Keratinocyte (primary cell): ENCODE data around the gene MAPK14. TPM values are rescaled to one million over a fixed set of nuclear protein-coding genes. Genes with fewer than 3 reads are reported as not detected.

Experiments used
- DNase-seq: peaks from one replicate; pipeline ENCODE4 v3.0.0-alpha.2; 2011; ENCODE audit warnings: low read depth, missing footprints, low spot score
- FAIRE-seq: peaks from 2 replicates; lab custom pipeline; 2011; peaks lifted over from hg19 to GRCh38; lab: Jason Lieb, UNC
- H2AFZ ChIP-seq: 2 replicates; pipeline ENCODE4 v1.6.0; 2012; ENCODE audit warnings: low read length, control low read depth, inconsistent platforms; ENCODE audit not compliant: control insufficient read depth
- H3K27ac ChIP-seq: 2 replicates; pipeline ENCODE4 v1.5.1; 2011; ENCODE audit warnings: low read length; ENCODE audit not compliant: control insufficient read depth, insufficient read depth
- H3K27me3 ChIP-seq: 3 replicates; pipeline ENCODE4 v1.6.0; 2011; ENCODE audit warnings: low read length; ENCODE audit not compliant: control insufficient read depth, insufficient read depth; ENCODE audit errors: extremely low read depth
- H3K36me3 ChIP-seq, 2 experiments: 2 replicates in 1 of 2; 3 replicates in 1 of 2; pipeline ENCODE4 v1.5.1; 2011; ENCODE audit warnings: low read length in 2 of 2, mild to moderate bottlenecking in 1 of 2; ENCODE audit not compliant: control insufficient read depth in 2 of 2, insufficient read depth in 2 of 2; ENCODE audit errors: extremely low read depth in 1 of 2
- H3K4me1 ChIP-seq: 3 replicates; pipeline ENCODE4 v1.5.1; 2011; ENCODE audit warnings: low read length; ENCODE audit not compliant: control insufficient read depth, insufficient read depth; ENCODE audit errors: extremely low read depth
- H3K4me2 ChIP-seq: 3 replicates; pipeline ENCODE4 v1.6.0; 2011; ENCODE audit warnings: low read depth, low read length; ENCODE audit not compliant: control insufficient read depth, insufficient read depth; ENCODE audit errors: extremely low read depth
- H3K4me3 ChIP-seq, 3 experiments: fragments of 200-600 bp in 1 of 3; sonication (generic) in 1 of 3; 2 replicates in 2 of 3; 3 replicates in 1 of 3; pipeline ENCODE4 v1.5.1; 2011 to 2016; ENCODE audit warnings: low read length in 3 of 3, mild to moderate bottlenecking in 3 of 3, control low read depth in 2 of 3, inconsistent platforms in 1 of 3, low read depth in 1 of 3, mixed read lengths in 1 of 3, mixed run types in 1 of 3, moderate library complexity in 1 of 3; ENCODE audit not compliant: control insufficient read depth in 2 of 3, insufficient read depth in 2 of 3; ENCODE audit errors: extremely low read depth in 1 of 3
- H3K79me2 ChIP-seq: 2 replicates; pipeline ENCODE4 v1.6.0; 2012; ENCODE audit warnings: low read length; ENCODE audit not compliant: control insufficient read depth, insufficient read depth
- H3K9ac ChIP-seq: 3 replicates; pipeline ENCODE4 v1.6.0; 2011; ENCODE audit warnings: low read length; ENCODE audit not compliant: control insufficient read depth, insufficient read depth; ENCODE audit errors: extremely low read depth
- H3K9me1 ChIP-seq: 3 replicates; pipeline ENCODE4 v1.6.0; 2011; ENCODE audit warnings: low read length; ENCODE audit not compliant: control insufficient read depth, insufficient read depth; ENCODE audit errors: extremely low read depth
- H3K9me3 ChIP-seq: 2 replicates; pipeline ENCODE4 v1.5.1; 2012; ENCODE audit warnings: low read depth, low read length; ENCODE audit not compliant: control insufficient read depth
- H4K20me1 ChIP-seq: 3 replicates; pipeline ENCODE4 v1.6.0; 2011; ENCODE audit warnings: low read length; ENCODE audit not compliant: control insufficient read depth, insufficient read depth; ENCODE audit errors: extremely low read depth
- EZH2 ChIP-seq: IDR thresholded peaks from one replicate; pipeline ENCODE4 v1.6.1; 2012; ENCODE audit warnings: inconsistent platforms, mild to moderate bottlenecking, low read length, moderate library complexity
- dilution Hi-C: fragments of 300-500 bp; cut with MboI; formaldehyde crosslinking; loops from one replicate; pipeline ENCODE4 v1.7.0; 2020; ENCODE audit warnings: low sequenced_read_pairs; ENCODE audit not compliant: extremely low pct_ligation_motif_present
- polyA plus RNA-seq, 5 experiments: library from polyadenylated mRNA; depleted of rRNA in 3 of 5; stranded (reverse) in 3 of 5; stranded (forward) in 1 of 5; unstranded in 1 of 5; fragments of >200 nt; gene quantifications; 1 replicate in 1 of 5; 2 replicates in 3 of 5; 3 replicates in 1 of 5; pipeline versions ENCODE4 v1.2.1 to v1.2.3, GENCODE V29; 2011 to 2012; ENCODE audit warnings: missing spikeins in 2 of 5, low read depth in 1 of 5, low replicate concordance in 1 of 5
- TF ChIP-seq, protein P1 (sequence below), 3 experiments: IDR thresholded peaks in 1 of 3; conservative IDR thresholded peaks in 1 of 3; optimal IDR thresholded peaks in 1 of 3; 2 replicates in 2 of 3; 3 replicates in 1 of 3; pipeline versions ENCODE3 to v1.5.1; 2011; ENCODE audit warnings: low read length in 3 of 3, mild to moderate bottlenecking in 3 of 3, moderate library complexity in 2 of 3, control low read depth in 1 of 3, inconsistent platforms in 1 of 3; ENCODE audit not compliant: insufficient read depth in 2 of 3; ENCODE audit errors: extremely low read depth in 1 of 3

MAPK14 gene
- polyA plus RNA-seq, 1 donor (not counting 4 experiments of a cell fraction or from before 2014, with no cell fraction given), result 52.4 TPM

DNA sequence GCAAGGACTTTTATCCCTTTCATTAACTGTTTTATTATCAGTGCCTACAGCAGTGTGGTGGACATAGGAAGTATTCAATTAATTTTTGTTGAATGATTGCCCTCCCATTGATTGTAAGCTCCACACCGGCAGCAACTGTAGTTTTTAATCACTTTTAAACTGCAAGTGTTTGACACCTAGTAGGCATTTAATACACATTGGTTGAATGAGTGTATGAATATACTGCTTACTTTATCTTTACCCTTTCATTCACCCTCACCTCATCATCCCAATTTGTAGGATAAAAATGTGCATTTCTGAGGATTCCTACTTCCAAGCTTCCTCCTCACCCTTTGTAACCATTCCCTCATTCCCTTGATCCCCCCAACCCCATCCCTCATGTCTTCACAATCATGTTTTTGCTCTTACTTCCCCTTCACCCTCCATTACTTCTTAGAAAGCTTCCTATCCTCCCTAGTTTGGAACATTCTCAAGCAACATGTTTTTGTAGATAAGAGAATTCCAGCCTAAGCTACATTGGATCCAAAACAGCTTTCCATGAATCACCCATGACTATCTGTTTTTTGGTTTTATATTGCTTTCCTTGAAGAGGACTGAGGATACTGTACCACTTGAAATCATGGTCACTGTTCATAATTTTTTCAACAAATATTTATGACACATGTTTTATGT lies 2.2 kb upstream of the MAPK14 start:
- DNase-seq (no peak), FAIRE-seq (no peak)
- dilution Hi-C loops, result no loop called here
- Histone ChIP-seq H3K4me1 (peaks cover 12% of the 10 kb centered on the region), H2AFZ (no peak overlapping the region), H3K9me3 (no peaks in the 10 kb centered on the region), H3K36me3 (no peaks in the 10 kb centered on the region), H3K4me2 (no peak overlapping the region), H3K27ac (no peak overlapping the region), H3K9me1 (no peaks in the 10 kb centered on the region), H3K4me3 (no peak overlapping the region), H4K20me1 (no peaks in the 10 kb centered on the region), H3K9ac (no peak overlapping the region), H3K79me2 (peaks cover 27% of the 10 kb centered on the region), H3K27me3 (no peaks in the 10 kb centered on the region)
- no peak for TF ChIP-seq EZH2
- TF ChIP-seq, protein P1, sequence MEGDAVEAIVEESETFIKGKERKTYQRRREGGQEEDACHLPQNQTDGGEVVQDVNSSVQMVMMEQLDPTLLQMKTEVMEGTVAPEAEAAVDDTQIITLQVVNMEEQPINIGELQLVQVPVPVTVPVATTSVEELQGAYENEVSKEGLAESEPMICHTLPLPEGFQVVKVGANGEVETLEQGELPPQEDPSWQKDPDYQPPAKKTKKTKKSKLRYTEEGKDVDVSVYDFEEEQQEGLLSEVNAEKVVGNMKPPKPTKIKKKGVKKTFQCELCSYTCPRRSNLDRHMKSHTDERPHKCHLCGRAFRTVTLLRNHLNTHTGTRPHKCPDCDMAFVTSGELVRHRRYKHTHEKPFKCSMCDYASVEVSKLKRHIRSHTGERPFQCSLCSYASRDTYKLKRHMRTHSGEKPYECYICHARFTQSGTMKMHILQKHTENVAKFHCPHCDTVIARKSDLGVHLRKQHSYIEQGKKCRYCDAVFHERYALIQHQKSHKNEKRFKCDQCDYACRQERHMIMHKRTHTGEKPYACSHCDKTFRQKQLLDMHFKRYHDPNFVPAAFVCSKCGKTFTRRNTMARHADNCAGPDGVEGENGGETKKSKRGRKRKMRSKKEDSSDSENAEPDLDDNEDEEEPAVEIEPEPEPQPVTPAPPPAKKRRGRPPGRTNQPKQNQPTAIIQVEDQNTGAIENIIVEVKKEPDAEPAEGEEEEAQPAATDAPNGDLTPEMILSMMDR (optimal IDR thresholded peaks at IDR 0.05 in 1 of 3, IDR thresholded peaks at IDR 0.05 in 1 of 3, conservative IDR thresholded peaks at IDR 0.05 in 1 of 3; ENCODE audit: extremely low read depth in 1 of 3, insufficient read depth in 2 of 3, low read length in 3 of 3), result no peak

DNA sequence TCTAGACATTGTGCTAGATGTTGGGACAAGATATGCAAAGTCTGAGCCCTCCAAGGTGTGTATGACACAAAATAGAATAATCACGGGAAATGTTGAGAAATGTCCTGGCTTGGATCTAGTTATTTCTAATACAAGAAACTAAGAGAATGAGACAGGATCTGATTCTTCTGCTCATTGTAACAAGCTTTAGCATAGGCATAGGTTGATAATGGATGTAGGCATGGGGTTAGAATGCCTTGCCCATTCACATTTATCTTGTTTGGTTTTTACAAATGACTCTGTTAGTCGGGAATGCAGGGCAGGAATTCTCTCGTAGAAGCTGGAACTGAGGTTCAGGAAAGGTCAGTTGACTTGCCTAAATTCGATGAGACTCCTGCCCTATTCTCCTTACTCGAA lies 1.7 kb upstream of the MAPK14 start:
- Histone ChIP-seq H3K4me1 (peaks cover 12% of the 10 kb centered on the region), H3K9me3 (no peaks in the 10 kb centered on the region), H3K79me2 (peaks cover 32% of the 10 kb centered on the region), H3K4me2 (no peak overlapping the region), H3K9me1 (no peaks in the 10 kb centered on the region), H3K27me3 (no peaks in the 10 kb centered on the region), H3K9ac (no peak overlapping the region), H3K36me3 (no peaks in the 10 kb centered on the region), H2AFZ (no peak overlapping the region), H4K20me1 (no peaks in the 10 kb centered on the region), H3K4me3 (no peak overlapping the region), H3K27ac (no peak overlapping the region)
- dilution Hi-C loops, result no loop called here
- FAIRE-seq (no peak), DNase-seq (no peak)
- TF ChIP-seq, protein P1 (optimal IDR thresholded peaks at IDR 0.05 in 1 of 3, IDR thresholded peaks at IDR 0.05 in 1 of 3, conservative IDR thresholded peaks at IDR 0.05 in 1 of 3; ENCODE audit: extremely low read depth in 1 of 3, insufficient read depth in 2 of 3, low read length in 3 of 3), result no peak
- no peak for TF ChIP-seq EZH2
